Cardiac muscle cell (in vitro differentiated cells and primary cell): Measurements from ENCODE around the gene VCAN. TPM values are rescaled to one million over a fixed set of nuclear protein-coding genes. Genes with fewer than 3 reads are reported as not detected.
A peak's percentile ranks its signal among the peaks of the same experiment; 100 is the strongest.

Experiments
- DNase-seq, 2 donors: peaks; one replicate each; pipeline versions ENCODE4 v3.0.0 to v3.0.0-alpha.2; 2010 to 2017; ENCODE audit warnings: low read depth in 1 of 2, low spot score in 1 of 2
- H3K27ac ChIP-seq: fragments of 200-600 bp; sonication (generic); 2 replicates; pipeline ENCODE4 v1.5.1; 2016
- H3K27me3 ChIP-seq: fragments of 200-600 bp; sonication (generic); 2 replicates; pipeline ENCODE4 v1.6.0; 2016; ENCODE audit warnings: control low read depth
- H3K36me3 ChIP-seq: fragments of 200-600 bp; sonication (generic); 2 replicates; pipeline ENCODE4 v1.5.1; 2016; ENCODE audit warnings: control low read depth
- H3K4me1 ChIP-seq: fragments of 200-600 bp; sonication (generic); 2 replicates; pipeline ENCODE4 v1.8.1; 2017; ENCODE audit warnings: low read depth, mild to moderate bottlenecking, mixed run types
- H3K4me3 ChIP-seq: fragments of 200-600 bp; sonication (generic); 2 replicates; pipeline ENCODE4 v1.5.1; 2016; ENCODE audit warnings: mild to moderate bottlenecking
- H3K9me3 ChIP-seq: fragments of 200-600 bp; sonication (generic); 2 replicates; pipeline ENCODE4 v1.5.1; 2017; ENCODE audit warnings: low read depth, mild to moderate bottlenecking, control low read depth
- polyA plus RNA-seq: library from polyadenylated mRNA; unstranded; fragments of >200 nt; fragmentation: Nextera tagmentation; extraction: Ambion mirVana; gene quantifications from 2 replicates; pipeline ENCODE4 v1.2.1, GENCODE V29; 2016
- total RNA-seq: library from RNA; depleted of rRNA; stranded (reverse); fragments of >200 nt; gene quantifications from 2 replicates; pipeline ENCODE4 v1.2.3, GENCODE V29; 2016
- TF ChIP-seq, protein P1 (sequence below): IDR thresholded peaks from 2 replicates; pipeline ENCODE4 v1.5.1; 2012; ENCODE audit warnings: low read depth, mild to moderate bottlenecking, low read length

Gene VCAN
- total and polyA plus RNA-seq, 2 experiments from 2014 or later: 184 to 618 TPM

DNA sequence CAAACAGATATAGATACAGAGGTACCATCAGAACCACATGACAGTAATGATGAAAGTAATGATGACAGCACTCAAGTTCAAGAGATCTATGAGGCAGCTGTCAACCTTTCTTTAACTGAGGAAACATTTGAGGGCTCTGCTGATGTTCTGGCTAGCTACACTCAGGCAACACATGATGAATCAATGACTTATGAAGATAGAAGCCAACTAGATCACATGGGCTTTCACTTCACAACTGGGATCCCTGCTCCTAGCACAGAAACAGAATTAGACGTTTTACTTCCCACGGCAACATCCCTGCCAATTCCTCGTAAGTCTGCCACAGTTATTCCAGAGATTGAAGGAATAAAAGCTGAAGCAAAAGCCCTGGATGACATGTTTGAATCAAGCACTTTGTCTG is 69.2 kb downstream of the VCAN start:
- Histone ChIP-seq H3K4me3 (no peak overlapping the region), H3K4me1 (no peaks in the 10 kb centered on the region), H3K27ac (peak overlapping the region; percentile 13), H3K27me3 (no peaks in the 10 kb centered on the region), H3K36me3 (peaks cover 72% of the 10 kb centered on the region), H3K9me3 (no peaks in the 10 kb centered on the region)
- TF ChIP-seq, protein P1, sequence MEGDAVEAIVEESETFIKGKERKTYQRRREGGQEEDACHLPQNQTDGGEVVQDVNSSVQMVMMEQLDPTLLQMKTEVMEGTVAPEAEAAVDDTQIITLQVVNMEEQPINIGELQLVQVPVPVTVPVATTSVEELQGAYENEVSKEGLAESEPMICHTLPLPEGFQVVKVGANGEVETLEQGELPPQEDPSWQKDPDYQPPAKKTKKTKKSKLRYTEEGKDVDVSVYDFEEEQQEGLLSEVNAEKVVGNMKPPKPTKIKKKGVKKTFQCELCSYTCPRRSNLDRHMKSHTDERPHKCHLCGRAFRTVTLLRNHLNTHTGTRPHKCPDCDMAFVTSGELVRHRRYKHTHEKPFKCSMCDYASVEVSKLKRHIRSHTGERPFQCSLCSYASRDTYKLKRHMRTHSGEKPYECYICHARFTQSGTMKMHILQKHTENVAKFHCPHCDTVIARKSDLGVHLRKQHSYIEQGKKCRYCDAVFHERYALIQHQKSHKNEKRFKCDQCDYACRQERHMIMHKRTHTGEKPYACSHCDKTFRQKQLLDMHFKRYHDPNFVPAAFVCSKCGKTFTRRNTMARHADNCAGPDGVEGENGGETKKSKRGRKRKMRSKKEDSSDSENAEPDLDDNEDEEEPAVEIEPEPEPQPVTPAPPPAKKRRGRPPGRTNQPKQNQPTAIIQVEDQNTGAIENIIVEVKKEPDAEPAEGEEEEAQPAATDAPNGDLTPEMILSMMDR: no peak
- no peak for DNase-seq

DNA sequence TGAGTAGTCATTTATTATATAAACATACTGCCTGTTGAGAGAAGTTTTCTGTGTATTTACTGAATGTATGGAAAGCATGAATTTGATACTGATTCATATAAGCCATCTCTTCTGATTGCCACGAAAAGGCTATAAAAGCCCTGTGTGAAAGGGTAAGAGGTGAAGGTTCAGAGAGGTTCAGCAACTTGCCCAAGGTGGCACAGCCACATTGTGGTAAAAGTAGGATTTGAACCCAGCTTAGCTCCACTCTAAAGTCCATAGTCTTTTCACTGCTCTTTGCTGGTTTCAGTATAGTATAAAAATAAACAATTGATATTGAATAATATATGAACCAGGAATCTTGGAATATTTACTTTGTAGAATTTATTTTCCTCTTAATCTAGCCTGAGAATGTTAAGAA is 71.3 kb downstream of the VCAN start:
- Histone ChIP-seq H3K4me1 (no peaks in the 10 kb centered on the region), H3K27ac (no peak overlapping the region), H3K4me3 (no peak overlapping the region), H3K9me3 (no peaks in the 10 kb centered on the region), H3K36me3 (peaks cover 77% of the 10 kb centered on the region), H3K27me3 (no peaks in the 10 kb centered on the region)
- TF ChIP-seq, protein P1: no peak
- DNase-seq: no peak

DNA sequence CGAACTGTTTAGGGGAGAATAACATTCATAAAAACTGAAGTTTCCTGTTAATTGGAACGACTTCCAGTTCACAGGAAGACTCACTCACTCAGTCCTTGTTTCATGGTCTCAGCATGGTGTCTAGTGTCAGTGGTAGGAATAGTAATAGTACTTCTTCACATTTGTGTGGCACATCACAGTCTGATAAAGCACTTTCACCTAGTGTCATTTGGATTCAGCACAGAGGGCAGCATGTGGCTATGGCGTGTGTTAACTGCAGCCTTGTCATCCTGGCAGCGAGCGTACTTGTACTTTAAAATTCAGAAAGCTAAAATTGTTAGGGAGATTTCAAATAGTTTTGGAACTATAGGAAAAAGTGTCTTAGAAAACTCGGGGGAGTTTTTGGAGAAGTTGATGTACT is 72.4 kb downstream of the VCAN start:
- no peaks in the 10 kb centered on the region for H3K9me3 ChIP-seq
- no peak for DNase-seq
- H3K36me3 ChIP-seq: peaks cover 77% of the 10 kb centered on the region
- no peaks in the 10 kb centered on the region for H3K27me3 ChIP-seq
- H3K27ac ChIP-seq: peak overlapping the region; percentile 1
- no peak overlapping the region for H3K4me3 ChIP-seq
- H3K4me1 ChIP-seq: no peaks in the 10 kb centered on the region
- TF ChIP-seq, protein P1: no peak

DNA sequence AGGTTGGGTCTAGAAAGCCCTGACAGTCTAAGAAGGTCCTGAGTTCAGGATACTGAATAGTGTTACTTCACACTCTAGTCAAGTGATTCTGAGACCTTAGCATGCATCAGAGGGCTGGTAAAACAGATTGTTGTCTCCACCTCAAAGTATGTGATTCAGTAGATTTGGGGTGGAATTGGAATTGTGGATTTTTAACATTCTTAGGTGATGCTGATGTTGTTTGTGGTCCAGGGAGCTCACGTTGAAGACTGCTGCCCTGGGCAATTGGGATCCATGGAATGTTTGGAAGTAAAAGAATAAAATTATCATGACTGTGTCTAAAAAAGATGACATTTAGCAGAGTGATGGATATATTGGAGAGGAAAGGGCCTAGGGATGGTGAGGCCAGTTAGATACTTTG is 75.6 kb downstream of the VCAN start:
- Histone ChIP-seq H3K27me3 (no peaks in the 10 kb centered on the region), H3K9me3 (no peaks in the 10 kb centered on the region), H3K4me3 (no peak overlapping the region), H3K27ac (peak overlapping the region; percentile 24), H3K4me1 (no peaks in the 10 kb centered on the region), H3K36me3 (peaks cover 79% of the 10 kb centered on the region)
- TF ChIP-seq, protein P1: no peak
- no peak for DNase-seq

DNA sequence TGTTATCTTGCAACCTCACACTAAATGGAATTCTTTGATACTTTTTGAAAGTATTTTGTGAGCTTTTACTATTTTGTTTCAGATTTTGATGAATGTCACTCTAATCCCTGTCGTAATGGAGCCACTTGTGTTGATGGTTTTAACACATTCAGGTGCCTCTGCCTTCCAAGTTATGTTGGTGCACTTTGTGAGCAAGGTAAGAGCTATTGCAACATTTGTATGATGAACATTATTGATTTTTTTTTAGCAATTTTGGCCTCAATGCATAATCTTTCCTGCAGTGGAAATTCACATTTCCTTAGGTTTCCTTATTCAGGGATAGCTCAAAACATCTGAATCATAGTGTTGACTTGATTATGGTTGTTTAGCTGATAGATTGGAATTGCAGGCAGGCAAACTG is 76.3 kb downstream of the VCAN start:
- Histone ChIP-seq H3K36me3 (peaks cover 78% of the 10 kb centered on the region), H3K27ac (peak overlapping the region; percentile 3), H3K27me3 (no peaks in the 10 kb centered on the region), H3K9me3 (no peaks in the 10 kb centered on the region), H3K4me1 (no peaks in the 10 kb centered on the region), H3K4me3 (no peak overlapping the region)
- DNase-seq: no peak
- TF ChIP-seq, protein P1: no peak

DNA sequence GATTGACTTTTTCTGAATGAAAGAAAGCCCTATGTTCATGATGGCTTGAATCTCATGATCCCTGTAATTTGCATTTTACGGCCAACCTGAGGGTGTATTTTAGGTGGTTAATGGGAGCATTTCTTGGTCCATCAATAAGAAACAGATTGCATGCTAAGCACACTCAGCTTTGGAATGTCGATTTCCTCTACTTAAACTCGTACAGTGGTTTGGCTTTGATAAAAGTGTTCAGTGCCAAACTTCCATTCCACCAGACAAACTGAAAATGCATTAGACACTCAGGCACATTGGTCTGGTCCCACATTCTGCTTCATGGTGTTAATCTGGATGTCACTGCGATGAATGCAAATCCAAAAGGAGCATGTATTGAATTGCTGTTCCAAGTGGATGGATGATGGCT is 77.0 kb downstream of the VCAN start:
- Histone ChIP-seq H3K9me3 (no peaks in the 10 kb centered on the region), H3K27ac (peak overlapping the region; percentile 3), H3K36me3 (peaks cover 85% of the 10 kb centered on the region), H3K4me1 (no peaks in the 10 kb centered on the region), H3K4me3 (no peak overlapping the region), H3K27me3 (no peaks in the 10 kb centered on the region)
- peak in 1 of 2 donors; percentile 77 for DNase-seq
- TF ChIP-seq, protein P1: no peak
